GM18507 (cell line): ENCODE measurements around the gene C2CD2.
A peak's percentile ranks its signal among the peaks of the same experiment; 100 is the strongest.

ENCODE experiments used
- DNase-seq: peaks from one replicate; pipeline ENCODE4 v3.0.0; 2011; ENCODE audit warnings: low read depth; ENCODE audit not compliant: insufficient read length; ENCODE audit errors: extremely low spot score
- FAIRE-seq: peaks from 2 replicates; lab custom pipeline; 2011; peaks lifted over from hg19 to GRCh38; lab: Jason Lieb, UNC

The C2CD2 gene

DNA sequence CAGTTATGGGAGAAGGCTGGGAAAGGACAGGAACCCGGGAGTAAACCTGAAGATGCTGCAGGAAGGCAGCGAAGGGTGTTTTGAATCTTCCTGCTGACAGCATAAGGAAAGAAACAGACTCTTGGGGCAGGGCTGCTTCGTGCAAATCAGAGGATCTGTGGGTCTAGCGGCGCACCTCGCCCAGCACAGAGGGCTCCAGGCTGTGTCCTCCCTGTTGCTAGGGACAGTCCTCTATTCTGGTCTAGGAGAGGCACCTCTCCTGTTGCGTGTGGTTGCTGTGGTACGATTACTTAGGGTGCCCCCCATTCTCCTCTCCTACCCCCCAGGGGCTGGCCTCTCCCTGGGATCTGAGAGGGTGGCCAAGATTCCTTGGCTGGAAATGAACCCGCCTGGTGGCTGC, 11.4 kb downstream of the C2CD2 start:
- FAIRE-seq, result no peak
- DNase-seq, result no peak

DNA sequence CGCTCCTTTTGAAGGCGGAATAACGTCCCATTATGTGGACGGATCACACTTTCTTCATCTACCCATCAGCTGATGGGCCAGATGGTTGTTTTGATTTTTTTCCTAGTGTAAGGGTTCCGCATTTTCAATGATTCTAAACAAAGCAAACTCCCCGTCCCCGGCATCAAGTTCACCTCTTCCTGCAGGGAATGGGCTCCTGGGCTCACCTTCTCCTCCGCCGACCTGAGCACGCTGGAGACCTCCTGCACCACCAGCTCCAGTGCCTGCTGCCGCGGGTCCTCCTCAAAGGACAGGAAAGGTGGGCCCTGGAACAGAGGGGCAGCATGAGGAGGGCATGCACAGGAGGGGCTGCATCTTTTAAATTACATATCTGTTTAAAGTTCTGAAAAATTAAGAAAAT, 11.9 kb downstream of the C2CD2 start:
- no peak for FAIRE-seq
- DNase-seq, result no peak

DNA sequence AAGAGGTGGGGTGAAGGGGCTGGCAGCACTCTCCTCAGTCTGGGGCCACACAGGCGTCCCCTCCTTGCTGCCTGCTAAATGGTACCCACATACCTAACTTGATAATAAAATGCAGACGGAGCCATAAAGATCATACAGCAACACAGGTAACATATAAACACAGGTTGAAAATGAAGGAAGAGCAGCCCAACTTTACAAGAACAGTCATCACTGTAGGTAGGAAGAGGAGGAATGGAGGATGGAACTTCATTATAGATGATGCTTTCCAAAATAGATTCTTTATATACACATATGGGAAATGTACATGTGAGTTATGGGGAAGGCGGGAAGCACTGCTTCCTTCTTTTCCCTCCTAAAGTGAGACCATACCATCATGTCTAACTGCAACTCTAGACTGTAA, 13.4 kb downstream of the C2CD2 start:
- DNase-seq (no peak), FAIRE-seq (no peak)

DNA sequence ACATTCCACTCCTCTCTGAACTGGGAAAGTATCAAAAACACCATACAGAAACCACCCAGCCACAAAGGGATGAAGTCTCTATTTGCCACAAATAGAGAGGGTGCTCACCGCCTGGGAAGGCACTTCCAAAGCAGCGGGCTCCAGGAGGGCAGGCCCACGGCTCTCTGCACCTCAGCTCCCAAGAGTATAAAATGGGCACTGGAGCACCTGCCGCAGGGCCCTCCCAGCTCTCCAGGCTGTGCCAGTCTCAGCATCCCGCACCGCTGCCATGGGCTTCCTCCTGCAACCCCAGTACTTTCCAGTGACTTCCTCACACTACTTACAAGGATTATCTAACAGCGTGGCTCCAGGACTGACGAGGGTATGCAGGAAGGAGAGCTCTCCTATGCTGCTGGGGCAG, 14.4 kb downstream of the C2CD2 start:
- FAIRE-seq (no peak), DNase-seq (no peak)

DNA sequence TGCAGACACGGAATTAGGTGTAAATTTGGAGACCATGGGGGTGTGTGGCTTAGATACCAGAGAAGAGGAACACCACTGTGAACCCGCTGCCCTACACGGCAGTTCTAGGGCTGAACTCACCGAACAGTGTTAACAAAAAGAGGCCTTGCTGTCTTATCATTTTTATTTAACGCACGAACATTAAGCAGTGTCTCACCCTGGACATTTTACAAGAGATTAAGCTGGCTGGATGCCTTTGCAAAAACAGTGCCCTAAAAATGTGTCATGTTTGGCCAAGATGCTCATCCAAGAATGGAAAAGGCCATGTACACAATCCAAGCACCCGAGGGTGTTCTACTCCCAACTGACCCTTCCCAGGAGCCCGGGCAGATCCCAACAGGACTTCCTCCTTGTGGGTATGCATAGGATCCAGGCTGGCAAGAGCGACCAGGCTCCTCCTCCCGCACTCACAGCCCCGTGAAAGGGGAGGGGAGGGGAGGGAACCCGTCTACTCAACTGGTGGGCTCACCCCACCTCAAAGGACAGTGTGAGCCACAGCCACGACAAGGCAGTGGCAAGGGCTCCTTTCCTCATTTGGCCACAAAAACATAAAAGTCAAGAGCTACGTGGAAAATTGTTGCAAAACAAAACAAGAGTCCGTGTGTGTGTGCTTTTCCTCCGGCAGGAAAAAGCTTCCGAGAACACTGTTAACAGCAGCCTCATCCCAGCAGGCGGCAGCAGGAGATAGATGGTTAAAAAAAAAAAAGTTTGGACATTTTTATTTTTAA, 20.3 kb downstream of the C2CD2 start:
- FAIRE-seq, result no peak
- no peak for DNase-seq

DNA sequence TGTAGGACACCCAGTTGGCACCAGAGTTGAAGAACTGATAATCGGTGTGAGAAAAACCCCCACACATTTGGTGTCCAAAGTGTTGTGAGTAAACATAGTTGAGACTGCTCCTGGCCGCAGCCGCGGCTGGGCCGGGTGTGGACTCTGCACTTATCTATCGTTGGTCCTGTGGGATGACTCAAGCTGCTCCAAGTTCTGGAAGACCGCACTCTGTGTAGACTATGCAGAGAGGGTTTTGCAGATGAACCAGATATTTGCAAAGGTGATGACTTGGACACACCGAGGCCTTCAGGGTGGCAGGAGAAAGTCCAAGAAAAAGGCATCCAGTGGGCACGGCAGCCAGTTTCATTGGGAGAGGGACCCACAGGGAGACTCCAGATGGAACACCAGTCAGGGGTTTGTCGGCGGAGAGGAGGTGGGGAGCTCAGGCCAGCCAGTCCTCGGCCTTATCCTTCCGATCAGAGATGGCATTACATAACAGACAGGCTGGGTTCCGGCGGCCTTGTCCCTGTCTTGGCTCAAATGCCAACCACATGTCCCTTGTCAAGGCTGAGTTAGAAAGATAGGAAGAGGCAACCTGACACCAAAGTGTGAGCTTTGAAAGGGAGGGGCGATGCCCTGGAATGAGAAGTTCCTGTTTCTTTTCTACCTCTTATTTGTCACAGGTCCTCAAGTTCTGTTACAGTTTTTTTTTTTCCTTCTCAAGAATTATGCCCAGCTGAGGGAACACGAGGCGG, 21.1 kb downstream of the C2CD2 start:
- no peak for FAIRE-seq

DNA sequence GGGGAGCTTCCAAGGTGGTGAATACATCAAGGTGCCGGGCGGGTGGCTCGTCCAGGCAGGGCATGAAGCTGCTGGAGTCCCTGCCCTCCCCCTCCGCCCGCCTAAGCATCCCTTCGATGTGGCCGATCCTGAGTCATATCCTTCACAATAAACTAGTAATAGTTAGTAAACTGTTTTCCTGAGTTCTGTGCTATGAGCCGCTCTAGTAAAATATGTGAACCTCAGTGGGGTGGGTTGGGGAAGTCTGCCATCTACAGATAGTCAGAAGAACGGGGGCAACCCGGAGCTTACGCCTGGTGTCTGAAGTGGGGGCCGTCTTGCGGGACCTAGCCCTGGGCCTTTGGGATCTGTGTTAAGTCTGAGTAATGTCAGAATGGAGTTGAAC, 21.6 kb downstream of the C2CD2 start:
- no peak for FAIRE-seq

More for the DNA sequence above, 21.1 kb downstream of the C2CD2 start:
- no peak for DNase-seq

DNA sequence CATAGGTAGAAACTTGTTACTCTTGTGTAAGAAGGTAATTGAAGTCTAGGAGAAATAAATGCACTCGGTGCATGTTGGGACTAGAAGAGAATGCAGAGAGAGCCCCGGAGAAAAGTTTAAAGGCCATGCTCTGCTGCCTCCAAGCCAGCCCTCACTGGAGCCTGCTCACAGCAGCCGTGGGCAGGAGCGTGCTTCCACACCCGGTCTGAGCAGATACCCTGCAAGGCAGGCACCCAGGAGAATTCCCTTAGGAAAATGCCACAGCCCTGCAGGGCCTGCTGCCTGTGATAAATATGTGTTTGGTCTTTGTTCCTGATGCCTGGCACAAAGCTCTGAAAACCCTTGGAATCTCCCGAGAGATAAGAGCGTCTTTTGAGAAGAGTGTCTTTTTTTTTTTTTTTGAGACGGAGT, 22.8 kb downstream of the C2CD2 start:
- FAIRE-seq, result no peak
- DNase-seq, result no peak

More for the DNA sequence above, 21.6 kb downstream of the C2CD2 start:
- no peak for DNase-seq

DNA sequence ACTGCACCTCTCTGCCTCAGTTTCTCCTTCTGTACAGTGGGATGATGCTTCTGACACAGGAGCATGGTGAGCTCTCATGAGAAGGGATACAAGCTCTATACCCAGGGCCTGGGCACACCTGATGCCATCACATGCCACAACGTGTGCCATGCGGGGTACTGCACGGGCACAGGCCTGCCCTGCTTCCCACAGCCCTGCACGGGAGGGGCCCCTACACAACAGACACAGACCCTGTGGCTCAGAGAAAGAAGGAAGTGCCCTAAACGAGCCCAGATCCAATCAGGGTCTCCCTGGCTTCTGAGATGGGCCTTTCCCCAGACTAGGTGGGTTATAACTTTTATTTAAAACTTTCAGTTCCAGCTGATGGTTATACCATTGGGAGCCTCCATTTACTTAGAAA, 24.6 kb downstream of the C2CD2 start:
- DNase-seq, result no peak
- FAIRE-seq, result peak; percentile 29

DNA sequence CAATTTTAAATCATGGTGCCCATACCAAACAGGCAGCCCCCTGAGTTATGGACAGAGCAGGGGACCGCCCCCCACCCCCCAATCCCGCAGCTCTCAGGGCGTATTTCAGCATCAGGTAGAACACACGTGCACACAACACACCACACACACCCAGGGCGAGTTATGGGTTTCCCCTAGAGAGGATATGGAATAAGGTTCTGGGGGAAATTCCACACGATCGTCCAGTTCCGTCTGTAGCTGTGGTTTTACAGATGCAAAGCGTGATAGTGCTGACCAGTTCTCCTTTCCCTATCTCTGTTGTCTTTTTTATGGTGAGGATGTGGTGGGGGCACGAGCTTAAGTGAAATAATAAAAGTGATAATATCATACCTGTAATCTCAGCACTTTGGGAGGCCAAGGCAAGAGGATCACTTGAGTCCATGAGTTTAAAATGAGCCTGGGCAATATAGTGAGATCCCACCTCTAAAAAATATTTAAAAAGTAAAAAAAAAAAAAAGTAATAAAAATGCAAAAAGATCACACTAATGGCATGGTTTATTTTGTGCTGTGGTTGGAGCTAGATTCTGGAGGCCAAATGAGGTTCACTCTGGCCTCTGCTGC, 25.1 kb downstream of the C2CD2 start:
- FAIRE-seq, result peak; percentile 76
- no peak for DNase-seq

DNA sequence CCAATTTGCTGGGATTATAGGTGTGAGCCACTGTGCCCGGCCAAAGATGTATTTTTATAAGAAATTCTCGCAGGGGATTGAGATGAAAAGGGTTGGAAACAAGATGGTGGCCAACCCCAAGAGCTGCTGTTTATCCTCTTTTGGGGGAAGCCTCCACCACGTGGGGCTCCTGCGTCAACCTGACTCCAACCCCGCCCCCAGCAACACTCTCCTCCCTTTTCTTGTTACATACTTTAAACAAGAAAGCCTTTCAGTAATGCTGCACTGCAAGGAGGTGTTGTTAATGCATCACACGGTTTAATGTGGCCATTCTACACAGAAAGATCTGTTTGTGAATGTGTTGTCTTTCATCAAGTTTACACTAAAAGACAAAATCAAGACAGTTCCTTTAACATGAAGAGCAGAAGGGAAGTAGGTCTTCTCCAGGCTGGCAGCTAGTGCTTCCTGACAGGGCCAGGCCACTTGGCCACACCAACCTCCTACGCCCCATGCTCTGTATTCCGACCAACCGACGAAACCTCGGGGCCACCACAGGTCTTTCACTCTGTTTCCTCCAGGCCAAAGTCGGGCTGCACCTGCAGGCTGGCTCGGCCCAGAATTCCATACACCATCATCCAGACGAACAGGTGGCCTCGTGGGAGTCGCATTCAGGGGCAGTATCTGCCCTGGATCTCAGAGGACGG, 25.9 kb downstream of the C2CD2 start:
- no peak for FAIRE-seq

DNA sequence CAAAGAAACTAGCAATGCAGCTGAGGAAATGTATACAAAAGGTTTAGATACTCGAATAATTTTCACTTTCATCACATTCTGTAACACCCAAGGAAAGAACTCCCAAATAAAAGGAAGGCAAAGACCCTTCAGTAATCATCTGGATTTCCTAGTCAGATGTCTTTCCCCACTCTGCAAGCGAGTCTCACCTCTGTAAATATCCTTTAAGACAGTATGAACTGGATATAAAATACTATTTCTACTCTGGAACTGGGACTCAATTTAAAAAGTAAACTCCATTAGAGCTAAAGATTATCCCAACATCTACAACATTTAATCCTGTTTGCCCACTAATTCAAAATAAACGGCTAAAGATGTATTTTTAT, 27.0 kb downstream of the C2CD2 start:
- FAIRE-seq, result no peak
- DNase-seq, result no peak

More for the DNA sequence above, 25.9 kb downstream of the C2CD2 start:
- DNase-seq, result no peak

DNA sequence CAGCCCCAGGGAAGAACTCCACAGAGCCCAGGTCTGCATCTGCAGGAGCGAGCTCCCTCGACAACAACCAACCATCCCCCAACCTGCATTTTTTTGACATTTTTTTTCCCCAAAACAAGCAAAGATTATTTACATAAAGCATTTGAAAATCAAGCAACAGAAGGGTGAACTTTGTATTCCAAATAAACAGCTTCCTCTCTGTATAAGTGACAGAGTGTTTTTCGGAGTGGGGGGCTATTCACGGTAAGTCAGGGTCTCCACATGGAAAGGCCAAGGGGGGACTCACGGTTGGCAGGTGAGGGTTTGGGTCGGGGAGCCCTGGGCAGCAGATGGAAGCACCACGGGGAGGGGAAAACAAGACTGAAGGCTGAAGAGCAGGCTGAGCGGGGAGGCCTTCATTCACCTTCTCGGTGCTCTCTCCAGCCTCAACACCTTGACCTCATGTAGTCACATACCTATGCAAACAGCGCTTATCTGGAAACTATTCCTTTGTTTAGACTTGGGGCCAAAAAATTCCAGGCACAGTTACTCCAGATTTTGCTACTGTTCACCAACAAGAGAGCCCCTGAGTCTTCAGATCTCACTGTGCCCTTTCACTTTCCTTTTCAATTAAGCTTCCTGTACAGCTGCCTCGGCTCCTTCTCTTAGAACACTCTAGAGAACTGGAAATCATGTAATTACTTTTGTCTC, 27.6 kb downstream of the C2CD2 start:
- FAIRE-seq, result peak; percentile 89
- DNase-seq, result peak; percentile 57

DNA sequence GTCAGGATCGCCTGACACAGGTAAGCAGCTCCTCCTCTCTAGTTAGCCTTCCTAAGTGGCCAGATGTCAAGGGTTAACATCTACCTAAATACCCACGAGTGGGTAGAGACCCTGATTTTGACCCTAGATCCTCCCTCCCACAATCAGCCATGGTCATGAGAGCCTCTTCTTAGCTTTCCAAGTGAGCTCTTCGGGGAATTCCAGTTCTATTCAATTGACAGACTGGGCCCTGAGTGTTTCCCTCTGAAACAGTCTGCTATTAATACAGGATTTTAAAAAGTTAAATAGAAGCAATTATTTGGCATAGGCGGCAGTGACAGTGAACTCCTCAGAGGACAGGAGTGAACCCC, 28.1 kb downstream of the C2CD2 start:
- no peak for DNase-seq

DNA sequence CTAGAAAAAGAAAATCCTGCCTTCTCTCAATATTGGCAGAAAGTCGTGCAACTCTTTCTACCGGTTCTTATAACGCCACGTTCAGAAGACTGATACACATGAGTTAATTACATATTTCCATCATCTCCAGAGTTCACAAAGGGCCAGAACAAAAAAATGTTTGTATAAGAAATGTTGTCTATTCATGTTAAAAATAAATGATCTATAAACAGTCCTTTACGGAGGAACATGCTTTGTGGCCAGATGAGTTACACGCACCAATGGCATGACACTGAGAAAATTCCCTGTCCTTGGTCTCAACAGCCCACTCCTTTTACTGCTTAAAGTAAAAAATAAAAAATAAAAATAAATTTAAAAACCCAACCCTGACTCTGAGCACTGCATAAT, 29.5 kb downstream of the C2CD2 start:
- DNase-seq, result no peak
- no peak for FAIRE-seq

More for the DNA sequence above, 28.1 kb downstream of the C2CD2 start:
- no peak for FAIRE-seq

DNA sequence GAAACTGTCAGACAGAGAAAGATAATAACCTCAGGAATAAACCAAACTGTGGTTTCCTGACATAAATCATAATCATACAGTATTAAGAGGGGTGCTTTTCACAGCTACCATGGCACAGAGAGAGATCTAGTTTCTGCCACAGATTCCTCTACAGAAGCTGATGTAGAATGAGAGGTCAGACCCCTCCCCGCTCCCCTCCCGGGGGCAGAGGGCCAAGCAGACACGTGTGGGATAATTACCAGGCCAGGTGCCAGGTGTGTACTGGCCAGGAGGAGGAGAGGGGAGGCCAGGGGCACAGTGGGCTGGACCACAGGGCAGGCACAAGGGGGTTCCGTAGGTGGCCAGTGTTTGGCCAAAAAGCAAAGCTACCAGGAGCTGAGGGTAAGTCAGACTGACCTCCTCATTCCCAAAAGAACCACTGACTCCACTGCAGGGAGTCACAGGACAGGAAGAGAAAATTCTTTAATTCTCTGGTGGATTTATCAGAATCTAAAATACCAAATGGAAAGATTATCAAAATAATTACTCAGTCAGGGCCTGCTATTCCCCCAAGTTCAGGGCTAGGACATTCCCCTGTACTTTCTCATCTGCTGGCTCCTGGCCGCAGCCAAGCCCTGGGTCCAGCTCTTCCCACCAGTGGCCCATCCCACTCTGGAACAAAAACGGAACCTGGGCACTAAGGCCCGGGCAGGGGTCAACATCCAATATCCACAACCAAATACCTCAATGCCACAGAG, 30.0 kb downstream of the C2CD2 start:
- no peak for DNase-seq
- no peak for FAIRE-seq

DNA sequence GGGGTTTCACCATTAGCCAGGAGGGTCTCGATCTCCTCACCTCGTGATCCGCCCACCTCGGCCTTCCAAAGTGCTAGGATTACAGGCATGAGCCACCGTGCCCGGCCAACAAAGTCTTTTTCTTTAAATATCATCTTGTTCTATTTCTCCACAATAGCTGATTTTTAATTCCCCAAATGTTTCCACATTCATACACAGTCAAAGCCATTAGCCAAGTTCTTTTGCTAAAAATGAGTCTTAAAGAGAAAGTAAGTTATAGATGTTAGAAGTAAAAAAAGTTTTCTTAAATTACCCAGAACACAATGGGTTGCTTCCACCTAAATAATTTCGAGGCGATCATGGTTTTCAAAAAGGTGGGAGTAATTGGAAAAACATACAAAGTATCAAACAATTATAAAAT, 30.6 kb downstream of the C2CD2 start:
- DNase-seq (no peak), FAIRE-seq (no peak)

DNA sequence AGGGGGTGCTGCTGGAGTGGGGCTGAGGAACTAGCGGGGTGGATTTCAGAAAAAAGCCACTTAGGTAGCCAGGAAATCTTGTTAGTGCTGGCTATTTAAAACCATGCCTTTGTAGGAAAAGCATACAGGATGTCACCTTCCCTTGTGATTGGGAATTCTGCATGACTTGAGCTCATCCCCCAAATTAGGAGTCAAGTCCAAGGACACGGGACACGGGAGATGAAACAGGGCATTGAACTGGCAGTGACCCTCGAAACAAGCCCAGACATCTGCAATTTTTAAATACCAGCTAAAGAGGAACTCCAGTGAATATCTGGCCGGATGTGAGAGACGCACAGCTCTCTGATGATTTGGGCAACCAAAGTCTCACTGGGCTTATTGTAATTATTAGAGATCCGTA, 32.8 kb downstream of the C2CD2 start:
- no peak for DNase-seq
- peak; percentile 46 for FAIRE-seq

DNA sequence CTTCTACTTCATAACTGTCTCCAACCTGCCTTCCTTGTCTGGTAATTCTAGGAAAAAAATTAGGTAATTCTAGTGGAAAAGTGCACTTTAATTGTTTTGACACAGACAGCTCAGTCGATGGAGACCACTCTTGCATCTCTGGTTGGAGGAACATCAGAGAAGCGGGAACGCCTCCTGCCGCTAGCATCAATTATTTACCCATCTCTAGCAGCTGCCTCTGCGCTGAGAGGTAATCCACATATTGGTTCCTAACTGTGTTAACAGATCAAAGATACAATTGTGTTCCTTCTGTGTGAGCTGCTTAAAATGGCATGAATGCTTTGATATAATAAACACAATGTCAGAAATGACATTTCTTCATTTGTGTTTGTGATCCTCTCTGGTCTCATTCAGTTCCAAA, 33.3 kb downstream of the C2CD2 start:
- no peak for DNase-seq
- no peak for FAIRE-seq
